Memory B cell (primary cell): ENCODE data around the gene CDC42EP4.
"Not testable (repeated sequence)": the region's sequence is repeated elsewhere in the genome, so short reads cannot be mapped to it uniquely, and the experiment has no call there.

Experiments used
- ATAC-seq: fragments of 150-1000 bp; cut with Tn5 transposase; 2 replicates; pipeline ENCODE4 v1.10.0; 2021; ENCODE audit warnings: low read depth, mild to moderate bottlenecking, moderate library complexity
- DNase-seq, 2 donors: peaks; one replicate each; pipeline ENCODE4 v3.0.0; 2022; ENCODE audit warnings: low spot score in 2 of 2
- H3K27ac Mint-ChIP-seq: one replicate; pipeline ENCODE4 v1.8.0; 2022; ENCODE audit warnings: mild to moderate bottlenecking, moderate library complexity, mixed read lengths
- H3K27me3 Mint-ChIP-seq: one replicate; pipeline ENCODE4 v1.8.0; 2022; ENCODE audit warnings: mixed read lengths
- H3K36me3 Mint-ChIP-seq: one replicate; pipeline ENCODE4 v1.8.0; 2022; ENCODE audit warnings: mild to moderate bottlenecking, mixed read lengths
- H3K4me1 Mint-ChIP-seq: one replicate; pipeline ENCODE4 v1.8.0; 2022; ENCODE audit warnings: mixed read lengths
- H3K4me3 Mint-ChIP-seq: one replicate; pipeline ENCODE4 v1.8.0; 2022; ENCODE audit warnings: mild to moderate bottlenecking, moderate library complexity, mixed read lengths
- H3K9me3 Mint-ChIP-seq: one replicate; pipeline ENCODE4 v1.8.0; 2022; ENCODE audit warnings: mixed read lengths

The CDC42EP4 gene

DNA sequence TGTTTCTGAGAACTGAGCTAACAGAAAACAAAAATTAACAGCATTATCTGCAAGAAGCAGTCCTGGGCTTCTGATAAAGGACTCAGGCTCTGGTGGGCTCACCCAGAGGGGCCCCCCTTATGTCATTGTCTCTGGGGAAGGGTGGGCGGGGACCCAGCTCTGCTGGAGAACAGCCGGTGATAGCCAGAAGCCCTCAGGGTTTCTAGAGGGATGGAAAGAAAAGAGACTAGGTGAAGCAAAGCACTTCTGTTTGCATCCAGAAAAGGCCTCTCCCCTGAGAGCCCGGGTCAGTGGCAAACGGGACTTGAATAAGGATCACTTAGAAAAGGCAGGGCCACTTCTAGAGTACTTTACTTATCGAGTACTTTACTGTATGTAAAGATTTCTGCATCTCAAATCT is 7.0 kb upstream of the CDC42EP4 start:
- Mint-ChIP-seq H3K4me1 (peaks cover 15% of the 10 kb centered on the region), H3K27ac (no peak overlapping the region), H3K36me3 (no peaks in the 10 kb centered on the region), H3K9me3 (no peaks in the 10 kb centered on the region), H3K4me3 (no peak overlapping the region), H3K27me3 (peaks cover 7% of the 10 kb centered on the region)
- ATAC-seq (no peak), DNase-seq (no peak)

DNA sequence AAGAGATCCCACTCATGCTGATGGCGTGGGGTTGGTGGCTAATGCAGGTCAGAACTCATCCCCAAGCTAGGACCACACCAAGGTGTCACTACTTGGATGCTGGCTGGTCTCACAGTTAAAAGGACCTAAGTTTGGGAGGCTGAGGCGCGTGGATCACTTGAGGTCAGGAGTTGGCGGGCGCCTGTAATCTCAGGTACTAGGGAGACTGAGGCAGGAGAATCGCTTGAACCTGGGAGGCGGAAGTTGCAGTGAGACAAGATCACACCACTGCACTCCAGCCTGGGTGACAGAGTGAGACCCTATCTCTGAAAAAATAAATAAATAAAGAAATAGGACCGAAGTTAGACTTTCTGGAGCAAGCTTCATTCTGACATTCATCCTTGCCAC is 6.6 kb upstream of the CDC42EP4 start:
- Mint-ChIP-seq H3K36me3 (no peaks in the 10 kb centered on the region), H3K4me3 (no peak overlapping the region), H3K27me3 (peaks cover 7% of the 10 kb centered on the region), H3K9me3 (no peaks in the 10 kb centered on the region), H3K4me1 (peaks cover 15% of the 10 kb centered on the region), H3K27ac (no peak overlapping the region)
- ATAC-seq, result no peak
- DNase-seq, result no peak

DNA sequence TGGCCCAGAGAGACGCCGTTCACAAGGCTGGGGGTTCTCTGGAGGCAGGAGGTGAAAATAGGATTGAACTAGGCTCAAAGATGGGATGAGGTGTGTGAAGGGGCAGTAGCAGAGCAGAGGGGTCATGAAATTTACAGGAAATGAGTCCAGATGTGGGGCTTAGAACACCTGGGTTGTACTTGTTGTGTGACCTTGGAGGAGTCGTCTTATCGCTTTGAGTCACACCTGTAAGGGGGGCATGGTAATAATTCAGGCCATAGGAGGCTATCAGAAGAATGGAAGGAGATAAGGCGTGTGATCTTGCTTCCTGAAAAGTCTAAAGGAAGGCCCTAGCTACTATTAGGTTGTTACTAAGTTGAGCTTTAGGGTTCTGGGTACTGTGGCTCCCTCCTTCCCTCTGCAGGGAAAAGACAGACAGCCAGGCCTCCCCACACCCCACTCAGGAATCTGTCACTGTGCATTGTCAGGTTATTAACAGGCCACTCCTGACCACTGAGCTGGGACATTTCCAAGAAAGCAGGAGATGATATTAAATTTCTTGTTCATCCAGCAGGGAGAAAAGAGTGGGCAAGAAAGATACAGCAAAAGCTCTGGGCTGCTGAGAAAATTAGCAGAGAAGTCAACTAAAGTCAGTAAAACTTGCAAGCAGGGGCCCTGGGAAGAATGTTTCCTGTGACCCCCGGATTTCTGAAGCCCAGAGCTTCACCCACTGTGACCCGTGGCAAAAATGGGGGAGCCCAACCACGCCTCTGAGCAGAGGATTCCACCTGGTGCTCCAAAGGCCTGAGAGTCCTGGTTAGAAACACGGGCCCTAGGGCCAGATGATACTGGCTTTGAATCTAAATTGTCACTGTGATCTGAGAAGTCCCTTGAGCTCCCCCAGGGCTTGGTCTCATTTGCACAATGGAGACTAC is 6.0 kb upstream of the CDC42EP4 start:
- Mint-ChIP-seq H3K27me3 (peaks cover 4% of the 10 kb centered on the region), H3K36me3 (no peaks in the 10 kb centered on the region), H3K9me3 (no peaks in the 10 kb centered on the region), H3K4me3 (peak overlapping the region; percentile 57), H3K27ac (no peak overlapping the region), H3K4me1 (peaks cover 15% of the 10 kb centered on the region)
- no peak for DNase-seq
- no peak for ATAC-seq

DNA sequence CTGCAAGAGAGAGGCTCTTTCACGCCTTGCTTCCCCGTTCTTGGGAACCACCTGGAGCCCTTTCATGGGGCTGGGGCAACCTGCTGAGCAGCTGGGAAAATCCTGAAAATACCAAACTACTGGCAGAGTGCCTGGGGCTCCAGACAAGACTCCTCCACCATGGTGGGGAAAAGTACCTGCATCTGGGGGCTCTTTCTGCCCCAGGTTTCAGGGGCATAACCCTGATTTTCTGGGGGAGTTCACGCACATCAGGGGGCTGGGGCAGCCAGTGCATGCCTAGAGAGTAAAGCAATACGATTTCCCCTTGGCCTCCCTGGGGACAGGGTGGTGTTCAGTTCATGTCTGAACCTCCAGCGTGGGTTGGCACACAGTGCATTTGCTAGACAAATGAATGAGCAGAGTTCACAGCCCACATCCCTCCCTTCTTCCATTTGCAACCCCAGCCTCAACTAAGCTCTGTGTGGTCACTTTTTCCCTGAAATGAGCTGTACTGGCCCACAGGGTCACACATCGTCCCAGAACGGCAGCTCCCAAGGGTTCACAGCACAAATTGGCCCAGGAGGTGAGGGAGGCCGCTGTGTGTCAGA is 5.2 kb upstream of the CDC42EP4 start:
- no peak overlapping the region for H3K27ac Mint-ChIP-seq
- ATAC-seq, result peak; percentile 93

DNA sequence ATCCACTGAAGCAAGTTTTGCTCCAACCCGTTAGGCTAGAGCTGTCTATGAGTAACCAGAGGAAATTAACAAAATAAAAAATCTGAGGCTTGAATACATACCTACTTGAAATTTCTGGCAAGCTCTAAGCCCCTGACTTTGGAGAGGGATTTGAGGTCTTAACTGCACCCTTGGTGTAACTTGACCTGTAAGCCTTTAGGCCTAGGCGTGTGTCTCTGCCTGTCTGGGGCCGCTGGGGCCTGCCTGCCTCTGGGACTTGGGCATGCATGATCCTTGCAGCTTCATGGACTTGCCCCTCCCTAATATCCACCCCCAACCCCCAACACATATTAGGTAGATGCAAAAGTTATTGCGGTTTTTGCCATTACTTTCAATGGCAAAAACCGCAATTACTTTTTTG is 3.7 kb upstream of the CDC42EP4 start:
- DNase-seq (no peak), ATAC-seq (no peak)
- Mint-ChIP-seq H3K4me3 (no peak overlapping the region), H3K4me1 (peaks cover 16% of the 10 kb centered on the region), H3K36me3 (no peaks in the 10 kb centered on the region), H3K27me3 (no peaks in the 10 kb centered on the region), H3K27ac (no peak overlapping the region), H3K9me3 (no peaks in the 10 kb centered on the region)

More for the DNA sequence above, 5.2 kb upstream of the CDC42EP4 start:
- peak overlapping the region; percentile 57 for H3K4me3 Mint-ChIP-seq
- DNase-seq, result peak; percentile 41 to 45
- no peaks in the 10 kb centered on the region for H3K36me3 Mint-ChIP-seq
- H3K4me1 Mint-ChIP-seq, result peaks cover 15% of the 10 kb centered on the region
- H3K27me3 Mint-ChIP-seq, result no peaks in the 10 kb centered on the region
- H3K9me3 Mint-ChIP-seq, result no peaks in the 10 kb centered on the region

DNA sequence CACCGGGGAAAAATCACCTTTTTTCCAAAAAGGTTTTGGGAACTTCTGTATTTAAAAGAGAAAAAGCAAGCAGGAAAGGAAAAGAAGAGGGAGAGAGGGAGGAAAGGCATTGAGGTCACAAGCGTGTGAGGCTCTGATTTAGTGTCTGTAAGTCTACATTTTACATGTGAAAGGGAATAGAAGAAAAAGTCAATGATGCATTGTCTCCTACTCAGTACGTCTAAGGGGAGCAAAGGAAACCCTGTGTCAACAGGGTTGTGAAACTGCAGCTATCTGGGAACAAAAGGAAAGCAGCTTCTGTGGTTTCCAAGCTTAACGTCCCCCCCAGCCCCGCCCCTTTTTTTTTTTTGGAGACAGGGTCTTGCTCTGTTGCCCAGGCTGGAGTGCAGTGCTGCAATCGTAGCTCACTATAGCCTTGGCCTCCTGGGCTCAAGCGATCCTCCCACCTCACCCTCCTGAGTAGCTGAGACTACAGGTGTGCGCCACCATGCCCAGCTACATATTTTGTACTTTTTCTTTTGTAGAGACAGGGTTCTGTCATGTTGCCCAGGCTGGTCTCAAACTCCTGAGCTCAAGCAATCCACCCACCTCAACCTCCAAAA is 1.8 kb upstream of the CDC42EP4 start:
- Mint-ChIP-seq H3K9me3 (no peaks in the 10 kb centered on the region), H3K27me3 (peaks cover 1% of the 10 kb centered on the region), H3K4me3 (peak overlapping the region; percentile 43), H3K36me3 (no peaks in the 10 kb centered on the region), H3K27ac (no peak overlapping the region), H3K4me1 (peaks cover 23% of the 10 kb centered on the region)
- ATAC-seq, result no peak
- DNase-seq, result no peak

DNA sequence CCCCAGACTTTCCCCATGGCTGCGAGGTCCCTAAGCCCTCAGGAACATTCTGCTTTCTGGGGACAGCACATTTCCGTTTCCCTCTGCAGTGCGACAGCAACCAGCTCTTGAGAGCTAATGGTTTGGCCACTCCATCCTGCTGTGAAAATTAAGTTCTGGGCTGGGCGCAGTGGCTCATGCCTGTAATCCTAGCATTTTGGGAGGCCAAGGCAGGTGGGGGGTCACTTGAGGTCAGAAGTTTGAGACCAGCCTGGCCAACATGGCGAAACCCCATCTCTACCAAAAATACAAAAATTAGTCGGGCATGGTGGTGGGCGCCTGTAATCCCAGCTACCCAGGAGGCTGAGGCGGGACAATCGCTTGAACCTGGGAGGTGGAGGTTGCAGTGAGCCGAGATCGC is 1.1 kb upstream of the CDC42EP4 start:
- H3K27me3 Mint-ChIP-seq, H3K9me3 Mint-ChIP-seq, H3K36me3 Mint-ChIP-seq, ATAC-seq, DNase-seq, H3K27ac Mint-ChIP-seq: not testable (repeated sequence)
- Mint-ChIP-seq H3K4me3 (peak overlapping the region; percentile 87), H3K4me1 (peaks cover 23% of the 10 kb centered on the region)

DNA sequence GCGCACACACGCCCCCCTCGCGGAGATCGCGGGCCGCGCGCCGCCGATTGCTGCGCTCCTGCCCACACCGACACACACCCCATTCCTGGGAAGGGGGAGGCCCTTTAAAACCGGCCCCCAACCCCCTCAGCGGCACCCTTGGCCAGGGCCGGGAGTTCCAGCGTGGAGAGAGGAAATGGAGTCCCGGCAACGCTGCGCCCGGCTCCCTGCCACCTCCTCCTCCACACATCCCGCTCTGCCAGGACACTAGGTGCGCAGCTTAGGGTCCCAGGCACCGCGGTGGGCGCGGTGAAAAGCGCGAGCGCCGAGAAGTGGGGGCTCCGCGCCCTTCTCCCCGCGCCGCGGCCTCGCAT is 397 bp downstream of the CDC42EP4 start:
- DNase-seq (peak in 1 of 2 donors; percentile 10), ATAC-seq (peak; percentile 4)
- Mint-ChIP-seq H3K4me1 (peaks cover 9% of the 10 kb centered on the region), H3K4me3 (peak overlapping the region; percentile 87), H3K27ac (peak overlapping the region; percentile 67), H3K27me3 (peaks cover 1% of the 10 kb centered on the region), H3K36me3 (no peaks in the 10 kb centered on the region), H3K9me3 (no peaks in the 10 kb centered on the region)

DNA sequence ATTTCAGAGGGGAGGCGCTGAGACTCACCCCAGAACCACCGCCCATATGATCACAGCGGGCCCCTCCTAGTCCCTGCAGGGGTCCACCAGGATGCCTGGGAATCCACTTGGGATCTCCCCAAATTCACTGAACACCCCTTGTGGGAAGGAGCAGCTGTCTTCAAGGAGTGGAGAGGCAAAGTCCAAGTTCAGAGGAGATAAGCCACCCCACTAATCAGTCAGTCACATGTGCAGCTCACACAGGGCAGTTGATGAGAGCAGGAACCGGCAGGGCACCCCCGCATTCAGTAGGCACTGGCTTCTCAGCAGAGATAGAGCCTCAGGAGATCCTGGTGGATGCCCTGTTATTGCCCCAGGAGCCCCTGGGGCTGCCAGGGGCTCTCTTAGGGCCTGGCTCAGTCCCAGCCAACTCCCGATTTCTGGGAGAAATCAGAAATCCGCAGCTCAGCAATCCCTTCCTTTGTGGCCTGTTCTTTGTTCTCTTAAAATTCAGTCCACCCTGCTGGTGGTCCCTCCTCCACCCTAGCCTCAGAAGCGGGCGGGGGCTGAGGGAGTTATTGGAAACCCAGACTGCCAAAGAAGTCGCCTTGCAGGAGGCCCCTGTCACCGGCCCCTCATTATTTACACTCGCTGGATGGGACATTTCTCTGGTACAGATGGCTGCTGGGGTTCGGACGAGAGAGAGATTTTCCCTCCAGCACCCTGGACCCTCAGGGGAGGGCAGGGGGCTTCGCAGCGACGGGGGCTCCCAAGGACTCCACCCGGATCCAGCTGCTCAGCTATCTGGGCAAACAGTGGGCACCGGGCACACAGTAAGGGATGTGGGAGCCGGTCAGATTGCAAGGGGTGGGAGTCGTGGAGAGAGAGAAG is 1.8 kb downstream of the CDC42EP4 start:
- Mint-ChIP-seq H3K36me3 (no peaks in the 10 kb centered on the region), H3K9me3 (no peaks in the 10 kb centered on the region), H3K27ac (peak overlapping the region; percentile 70), H3K4me3 (peak overlapping the region; percentile 87), H3K4me1 (peaks cover 7% of the 10 kb centered on the region), H3K27me3 (peaks cover 1% of the 10 kb centered on the region)
- ATAC-seq (no peak), DNase-seq (no peak)

DNA sequence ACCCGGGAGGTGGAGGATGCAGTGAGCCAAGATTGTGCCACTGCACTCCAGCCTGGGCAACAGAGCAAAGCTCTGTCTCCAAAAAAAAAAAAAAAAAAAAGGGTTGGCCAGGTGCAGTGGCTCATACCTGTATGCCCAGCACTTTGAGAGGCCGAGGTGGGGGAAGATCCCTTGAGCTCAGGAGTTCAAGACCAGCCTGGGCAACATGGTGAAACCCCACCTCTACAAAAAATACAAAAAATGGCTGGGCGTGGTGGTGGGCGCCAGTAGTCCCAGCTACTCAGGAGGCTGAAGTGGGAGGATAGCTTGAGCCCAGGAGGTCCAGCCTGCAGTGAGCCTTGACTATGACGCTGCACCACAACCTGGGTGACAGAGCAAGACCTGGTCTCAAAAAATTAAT is 2.8 kb downstream of the CDC42EP4 start:
- not testable (repeated sequence) for H3K4me1 Mint-ChIP-seq, DNase-seq, H3K27ac Mint-ChIP-seq, H3K4me3 Mint-ChIP-seq, H3K27me3 Mint-ChIP-seq, ATAC-seq, H3K36me3 Mint-ChIP-seq, H3K9me3 Mint-ChIP-seq

DNA sequence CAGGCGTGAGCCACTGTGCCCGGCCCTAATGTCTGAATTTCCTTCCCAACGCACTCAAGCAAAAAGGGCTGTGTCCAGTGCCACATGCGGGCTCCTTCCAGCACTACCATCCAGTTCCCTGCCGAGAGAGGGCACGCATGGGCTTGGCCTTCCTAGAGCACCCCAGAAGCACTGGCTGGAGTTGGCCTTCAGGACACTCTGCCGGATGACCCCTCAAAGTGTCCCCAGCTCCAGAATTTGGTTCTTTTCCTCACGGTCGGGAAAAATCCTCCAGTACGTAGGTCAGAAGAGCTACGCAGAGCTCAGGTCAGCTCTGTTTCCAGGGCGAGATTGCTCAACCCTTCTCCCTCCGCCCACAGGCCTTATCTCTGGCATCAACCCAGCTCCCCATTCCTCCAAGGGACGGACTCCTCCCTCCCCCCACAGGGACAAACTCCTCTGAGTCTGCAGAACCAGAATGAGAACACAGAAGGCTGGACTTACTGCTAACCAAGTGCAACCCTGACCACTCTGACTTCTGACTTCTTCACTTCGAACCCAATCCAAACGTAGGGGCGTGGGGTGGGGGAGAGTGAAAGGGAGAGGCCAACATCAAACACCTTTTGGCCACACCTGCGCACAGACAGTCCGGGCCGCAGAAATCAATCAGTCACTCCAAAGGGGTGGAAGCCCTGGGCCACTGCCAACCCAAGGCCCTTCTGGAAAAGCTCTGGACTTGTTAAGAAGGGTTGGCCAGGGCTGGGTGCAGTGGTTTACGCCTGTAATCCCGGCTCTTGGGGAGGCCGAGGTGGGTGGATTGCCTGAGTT is 3.6 kb downstream of the CDC42EP4 start:
- Mint-ChIP-seq H3K27ac (no peak overlapping the region), H3K36me3 (no peaks in the 10 kb centered on the region), H3K9me3 (no peaks in the 10 kb centered on the region), H3K4me1 (peaks cover 7% of the 10 kb centered on the region), H3K27me3 (peaks cover 4% of the 10 kb centered on the region), H3K4me3 (no peak overlapping the region)
- DNase-seq (no peak), ATAC-seq (no peak)

DNA sequence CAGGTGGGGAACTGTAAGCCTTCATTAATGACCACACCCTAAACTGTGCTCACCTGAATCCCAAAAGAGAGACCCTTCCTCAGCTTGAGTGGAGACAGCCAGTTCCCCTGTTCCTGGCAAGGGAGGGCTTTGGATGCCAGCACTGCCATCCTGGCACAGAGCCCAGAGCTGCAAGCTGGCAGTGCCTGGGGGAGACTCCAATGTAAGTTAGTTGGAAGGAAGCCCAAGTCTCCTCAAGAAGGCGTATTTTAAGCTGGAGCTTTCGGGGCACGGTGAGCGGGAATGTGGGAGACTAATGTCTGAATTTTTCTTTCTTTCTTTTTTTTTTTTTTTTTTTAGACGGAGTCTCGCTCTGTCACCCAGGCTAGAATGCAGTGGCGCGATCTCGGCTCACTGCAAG is 4.7 kb downstream of the CDC42EP4 start:
- H3K27ac Mint-ChIP-seq, result no peak overlapping the region
- H3K9me3 Mint-ChIP-seq, result no peaks in the 10 kb centered on the region
- ATAC-seq (no peak), DNase-seq (no peak)
- peaks cover 4% of the 10 kb centered on the region for H3K27me3 Mint-ChIP-seq
- H3K36me3 Mint-ChIP-seq, result no peaks in the 10 kb centered on the region
- H3K4me3 Mint-ChIP-seq, result no peak overlapping the region
- peaks cover 7% of the 10 kb centered on the region for H3K4me1 Mint-ChIP-seq
